ENCODE data around the gene B3GNT5.

GRCh38 chr3:183274609-183275008, 21.6 kb downstream of the B3GNT5 start:
- TF ChIP-seq RAD21 (IDR thresholded peaks at IDR 0.05 in 1 of 2, conservative IDR thresholded peaks at IDR 0.05 in 1 of 2; ENCODE audit: low read depth in 2 of 2, low read length in 2 of 2) (no peak), CTCF (IDR thresholded peaks at IDR 0.05; ENCODE audit: control extremely low read depth in 1 of 3, insufficient read depth in 1 of 3, low read depth in 1 of 3, low read length in 3 of 3) (no peak), CEBPB (IDR thresholded peaks at IDR 0.05; ENCODE audit: low read depth, low read length) (no peak), HDAC6 (IDR thresholded peaks at IDR 0.05; ENCODE audit: low read depth, low read length) (no peak), POLR2A (IDR thresholded peaks at IDR 0.05; ENCODE audit: control extremely low read depth in 1 of 2, low read depth in 2 of 2, low read length in 2 of 2) (no peak), ATF2 (IDR thresholded peaks at IDR 0.05; ENCODE audit: low read length) (no peak), EGR1 (IDR thresholded peaks at IDR 0.05; ENCODE audit: borderline replicate concordance, low read depth, low read length) (no peak), EP300 (IDR thresholded peaks at IDR 0.05; ENCODE audit: borderline replicate concordance in 1 of 2, low read depth in 2 of 2, low read length in 2 of 2) (no peak), SP4 (IDR thresholded peaks at IDR 0.05; ENCODE audit: low read length) (no peak), YY1 (IDR thresholded peaks at IDR 0.05; ENCODE audit: low read depth, low read length) (no peak), MAFK (IDR thresholded peaks at IDR 0.05; ENCODE audit: low read depth, low read length) (no peak), SUZ12 (IDR thresholded peaks at IDR 0.05; ENCODE audit: low read length) (no peak), ATF3 (IDR thresholded peaks at IDR 0.05; ENCODE audit: insufficient read depth, low read depth, low read length) (no peak)

All from H1 (cell line).